Small intestine (tissue), 7 donors: ENCODE measurements around the gene SCML1. TPM values are rescaled to one million over a fixed set of nuclear protein-coding genes. Genes with fewer than 3 reads are reported as not detected.

Source experiments
- DNase-seq, 2 donors: peaks; one replicate each; pipeline versions ENCODE4 v3.0.0 to v3.0.0-alpha.2; 2013
- FAIRE-seq: peaks from 2 replicates; lab custom pipeline; 2012; peaks lifted over from hg19 to GRCh38; lab: Jason Lieb, UNC
- H3K27ac ChIP-seq, 3 donors: one replicate each; pipeline ENCODE4 v1.5.1; 2013; ENCODE audit warnings: low read length in 2 of 3, mild to moderate bottlenecking in 2 of 3, control low read depth in 1 of 3, inconsistent platforms in 1 of 3, low read depth in 1 of 3, moderate library complexity in 1 of 3
- H3K27me3 ChIP-seq, 3 donors: one replicate each; pipeline ENCODE4 v1.6.1; 2013; ENCODE audit warnings: low read length in 3 of 3, inconsistent platforms in 1 of 3; ENCODE audit not compliant: control insufficient read depth in 3 of 3, insufficient read depth in 3 of 3
- H3K36me3 ChIP-seq, 3 donors: one replicate each; pipeline ENCODE4 v1.6.1; 2013; ENCODE audit warnings: low read length in 3 of 3, inconsistent platforms in 1 of 3, low read depth in 1 of 3, mild to moderate bottlenecking in 1 of 3, moderate library complexity in 1 of 3; ENCODE audit not compliant: control insufficient read depth in 3 of 3, insufficient read depth in 2 of 3
- H3K4me1 ChIP-seq, 3 donors: one replicate each; pipeline ENCODE4 v1.6.1; 2013; ENCODE audit warnings: low read length in 2 of 3, inconsistent platforms in 1 of 3, low read depth in 1 of 3, mild to moderate bottlenecking in 1 of 3, moderate library complexity in 1 of 3; ENCODE audit not compliant: control insufficient read depth in 3 of 3, insufficient read depth in 2 of 3
- H3K4me3 ChIP-seq, 3 donors: one replicate each; pipeline ENCODE4 v1.5.1; 2013; ENCODE audit warnings: low read length in 3 of 3, control low read depth in 1 of 3, inconsistent platforms in 1 of 3, low read depth in 1 of 3, mild to moderate bottlenecking in 1 of 3, moderate library complexity in 1 of 3
- H3K9me3 ChIP-seq, 2 donors: one replicate each; pipeline ENCODE4 v1.6.1; 2013; ENCODE audit warnings: low read depth in 1 of 2, low read length in 1 of 2; ENCODE audit not compliant: control insufficient read depth in 2 of 2, insufficient read depth in 1 of 2
- WGBS, 3 donors: extraction: QIAGEN DNeasy Blood & Tissue Kit; methylation state at CpG; one replicate each; pipeline ENCODE4 v1.1.7; 2013; 5-methylcytosine and 5-hydroxymethylcytosine counted together
- polyA plus RNA-seq, 4 donors: library from polyadenylated mRNA; stranded (reverse) in 3 of 4; unstranded in 1 of 4; fragments of 200-250 nt in 3 of 4; fragments of 120-200 nt in 1 of 4; gene quantifications; one replicate each; pipeline versions ENCODE4 v1.2.1 to v1.2.3, GENCODE V29; 2013
- donor health status: healthy with polysubstance abuse.
- donor health status: control.
- donor health status: control.
- donor health status: Bipolar disorder and iron deficiency.
- donor health status: healthy.

The SCML1 gene
- polyA plus RNA-seq, 4 donors: 8.1 to 15.5 (median 13.1) TPM

DNA sequence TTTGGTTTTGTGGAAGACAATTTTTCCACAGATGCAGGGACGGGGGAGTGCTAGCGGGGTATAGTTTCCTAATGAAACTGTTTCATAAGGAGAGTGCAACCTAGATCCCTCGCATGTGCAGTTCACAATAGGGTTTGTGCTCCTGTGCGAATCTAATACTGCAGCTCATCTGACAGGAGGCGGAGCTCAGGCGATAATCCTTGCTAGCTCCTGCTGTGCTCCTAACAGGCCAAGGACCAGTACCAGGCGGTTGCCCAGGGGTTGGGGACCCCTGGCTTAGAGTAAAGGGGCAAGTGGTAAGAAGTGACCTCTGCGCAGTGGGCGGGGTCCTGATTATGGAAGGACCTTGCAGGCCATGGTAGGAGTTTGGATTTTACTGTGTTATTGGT, 3.8 kb downstream of the SCML1 start:
- FAIRE-seq: no peak
- Histone ChIP-seq H3K27me3 (no peaks in the 10 kb centered on the region), H3K4me1 (peaks cover 0 to 7% (median 0%) of the 10 kb centered on the region in 3 donors), H3K27ac (no peak overlapping the region), H3K4me3 (no peak overlapping the region), H3K36me3 (no peaks in the 10 kb centered on the region), H3K9me3 (no peaks in the 10 kb centered on the region)
- 24 to 57% (median 44%) methylated on average over 9 of the region's 9 CpGs for WGBS, 3 donors
- peak; percentile 2 to 42 for DNase-seq

DNA sequence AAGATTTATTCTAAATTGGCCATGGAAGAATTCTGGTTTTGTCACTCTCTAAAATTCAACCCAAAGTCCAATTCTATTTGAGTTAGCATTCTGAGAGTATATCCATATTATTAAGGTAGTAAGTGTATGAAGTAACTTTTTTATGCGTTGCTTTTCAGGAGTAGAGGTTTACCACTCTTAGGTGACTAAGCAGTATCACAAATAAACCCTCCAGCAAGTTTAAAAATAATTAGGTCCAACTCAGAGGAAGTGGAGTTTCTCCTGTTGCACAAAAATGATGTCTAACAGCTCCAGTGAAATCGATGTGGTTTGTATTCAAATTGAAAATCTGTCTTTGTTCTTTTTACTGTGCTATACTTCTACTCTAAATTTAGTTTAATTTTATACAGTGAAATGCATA, 6.6 kb downstream of the SCML1 start:
- DNase-seq (no peak), FAIRE-seq (peak; percentile 23)

DNA sequence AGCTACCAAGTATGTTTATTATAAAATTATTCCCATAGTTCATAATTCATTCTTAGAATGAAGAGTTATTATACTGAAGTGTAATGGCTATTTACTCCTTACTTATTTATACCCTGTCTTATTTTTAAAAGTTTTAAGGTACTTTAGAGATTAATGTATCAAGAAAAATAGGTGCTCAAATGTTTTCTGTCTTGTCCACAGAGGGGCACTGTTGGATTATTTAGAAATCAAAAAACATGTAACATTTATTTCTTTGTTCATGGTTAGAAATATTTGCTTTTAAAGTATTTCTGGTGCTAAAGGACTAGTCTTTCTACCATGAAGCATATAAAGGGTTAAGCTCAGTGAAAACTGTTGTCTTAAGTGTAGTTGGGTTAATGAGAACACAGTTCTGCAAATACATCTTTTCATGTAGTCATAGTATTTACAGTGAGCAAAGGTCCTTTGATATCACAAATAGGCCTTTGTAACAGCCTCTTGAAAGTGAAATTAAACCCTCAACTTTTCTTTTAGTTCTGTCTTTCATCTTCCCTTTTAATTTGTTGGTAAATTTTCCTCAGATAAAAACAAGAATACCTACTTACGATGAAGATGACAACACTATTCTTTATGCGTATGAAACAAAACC, 7.7 kb downstream of the SCML1 start:
- DNase-seq: peak; percentile 9 to 59
- FAIRE-seq: peak; percentile 89
- H3K9me3 ChIP-seq: no peaks in the 10 kb centered on the region
- H3K27ac ChIP-seq: no peak overlapping the region
- H3K36me3 ChIP-seq: peaks cover 0 to 2% (median 0%) of the 10 kb centered on the region in 3 donors
- no peaks in the 10 kb centered on the region for H3K27me3 ChIP-seq
- H3K4me1 ChIP-seq: peaks cover 0 to 2% (median 0%) of the 10 kb centered on the region in 3 donors
- 21 to 53% (median 34%) methylated on average over 2 of the region's 2 CpGs for WGBS, 3 donors
- no peak overlapping the region for H3K4me3 ChIP-seq

More for the DNA sequence above, 6.6 kb downstream of the SCML1 start:
- H3K4me3 ChIP-seq: no peak overlapping the region
- 5 to 32% (median 24%) methylated on average over 2 of the region's 2 CpGs for WGBS, 3 donors
- no peaks in the 10 kb centered on the region for H3K36me3 ChIP-seq
- no peaks in the 10 kb centered on the region for H3K9me3 ChIP-seq
- H3K4me1 ChIP-seq: peaks cover 0 to 2% (median 0%) of the 10 kb centered on the region in 3 donors
- no peak overlapping the region for H3K27ac ChIP-seq
- no peaks in the 10 kb centered on the region for H3K27me3 ChIP-seq

DNA sequence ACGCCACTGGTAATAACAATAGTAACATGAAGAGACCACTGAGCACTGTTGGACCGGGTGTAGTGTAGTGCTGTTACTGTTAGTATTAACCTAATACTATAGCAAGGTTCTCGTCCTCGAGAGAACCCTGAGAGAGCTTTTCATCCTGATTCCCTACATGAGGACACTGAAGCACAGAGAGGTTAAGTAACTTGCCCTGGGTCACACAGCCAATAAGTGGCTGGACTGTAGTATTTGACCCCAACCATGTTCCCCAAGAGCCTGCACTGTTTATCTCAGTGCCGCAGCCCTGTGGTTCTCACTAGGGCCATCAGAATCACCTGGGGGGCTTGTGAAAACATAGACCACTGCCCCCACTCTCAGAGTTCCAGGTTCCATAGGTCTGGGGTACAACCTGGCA, 10.4 kb downstream of the SCML1 start:
- Histone ChIP-seq H3K27me3 (no peaks in the 10 kb centered on the region), H3K27ac (no peak overlapping the region), H3K36me3 (peaks cover 0 to 6% (median 0%) of the 10 kb centered on the region in 3 donors), H3K4me3 (no peak overlapping the region), H3K9me3 (no peaks in the 10 kb centered on the region), H3K4me1 (no peaks in the 10 kb centered on the region)
- FAIRE-seq (no peak), DNase-seq (no peak)
- 78 to 95% (median 93%) methylated on average over 5 of the region's 5 CpGs for WGBS, 3 donors

DNA sequence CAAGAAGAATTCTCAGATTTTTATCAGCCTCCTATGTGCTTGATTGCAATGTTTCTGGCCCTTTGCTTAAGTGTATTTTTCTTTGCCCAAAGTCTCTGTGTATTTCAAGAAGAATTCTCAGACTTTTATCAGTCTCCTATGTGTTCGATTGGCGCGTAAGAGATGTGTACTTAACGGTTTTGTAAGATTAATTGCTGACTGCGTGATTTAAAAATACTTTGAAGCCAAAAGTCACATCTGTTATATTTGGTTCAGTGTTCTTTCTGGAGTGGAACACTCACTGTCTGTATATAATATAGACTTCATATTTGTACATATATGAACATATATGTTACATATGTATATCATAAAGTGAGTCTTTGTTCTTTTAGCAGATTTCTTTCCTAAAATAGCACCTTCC, 11.4 kb downstream of the SCML1 start:
- no peak for DNase-seq
- FAIRE-seq: no peak
- H3K4me1 ChIP-seq: no peaks in the 10 kb centered on the region
- H3K9me3 ChIP-seq: no peaks in the 10 kb centered on the region
- WGBS, 3 donors: 69 to 74% (median 70%) methylated on average over 5 of the region's 5 CpGs
- H3K27ac ChIP-seq: no peak overlapping the region
- peaks cover 0 to 6% (median 2%) of the 10 kb centered on the region in 3 donors for H3K36me3 ChIP-seq
- H3K4me3 ChIP-seq: no peak overlapping the region
- H3K27me3 ChIP-seq: no peaks in the 10 kb centered on the region

DNA sequence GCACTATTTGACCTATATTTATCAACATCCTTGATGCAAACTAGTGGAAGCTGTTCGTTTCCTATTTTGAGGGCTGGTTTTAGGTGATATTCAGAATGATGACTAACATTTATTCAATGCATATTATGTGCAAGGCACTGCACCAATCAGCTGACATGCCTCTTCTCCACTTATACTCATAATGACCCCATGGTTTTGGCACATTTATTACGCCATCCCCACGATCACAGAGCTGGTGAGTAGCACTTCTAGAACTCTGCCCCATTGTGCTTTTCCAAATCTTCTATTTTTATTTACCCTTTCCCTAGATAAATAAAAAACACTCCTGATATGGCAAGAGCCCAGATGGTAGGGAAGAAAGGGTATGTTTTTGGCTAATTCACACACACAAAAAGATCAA, 13.1 kb downstream of the SCML1 start:
- no peak overlapping the region for H3K27ac ChIP-seq
- H3K36me3 ChIP-seq: peaks cover 0 to 6% (median 2%) of the 10 kb centered on the region in 3 donors
- no peak for DNase-seq
- no peaks in the 10 kb centered on the region for H3K27me3 ChIP-seq
- H3K4me3 ChIP-seq: no peak overlapping the region
- FAIRE-seq: no peak
- no peaks in the 10 kb centered on the region for H3K9me3 ChIP-seq
- 63 to 85% (median 82%) methylated on average over 3 of the region's 3 CpGs for WGBS, 3 donors
- no peaks in the 10 kb centered on the region for H3K4me1 ChIP-seq

DNA sequence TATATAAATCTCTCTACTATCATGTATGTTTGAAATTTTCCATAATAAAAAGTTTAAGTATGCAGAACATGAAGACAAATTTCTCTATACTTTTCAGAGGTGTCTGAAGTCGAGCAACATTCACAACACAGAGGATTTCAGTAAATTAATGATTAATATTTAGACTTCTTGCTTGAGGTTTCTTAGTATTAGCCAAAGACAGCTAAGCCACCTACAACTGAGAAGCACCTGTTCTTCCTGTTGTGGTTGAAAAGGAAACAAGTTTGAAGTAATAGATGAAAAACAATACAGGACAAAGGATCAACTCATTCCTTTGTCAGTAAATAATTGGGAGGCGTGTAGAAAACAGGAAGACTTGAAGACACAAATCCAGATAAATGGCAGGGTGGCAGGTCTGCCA, 21.1 kb downstream of the SCML1 start:
- Histone ChIP-seq H3K27me3 (no peaks in the 10 kb centered on the region), H3K9me3 (no peaks in the 10 kb centered on the region), H3K4me1 (no peaks in the 10 kb centered on the region), H3K36me3 (no peaks in the 10 kb centered on the region), H3K4me3 (no peak overlapping the region), H3K27ac (no peak overlapping the region)
- WGBS, 3 donors: 41 to 68% (median 61%) methylated on average over 2 of the region's 2 CpGs
- DNase-seq (no peak), FAIRE-seq (peak; percentile 57)

DNA sequence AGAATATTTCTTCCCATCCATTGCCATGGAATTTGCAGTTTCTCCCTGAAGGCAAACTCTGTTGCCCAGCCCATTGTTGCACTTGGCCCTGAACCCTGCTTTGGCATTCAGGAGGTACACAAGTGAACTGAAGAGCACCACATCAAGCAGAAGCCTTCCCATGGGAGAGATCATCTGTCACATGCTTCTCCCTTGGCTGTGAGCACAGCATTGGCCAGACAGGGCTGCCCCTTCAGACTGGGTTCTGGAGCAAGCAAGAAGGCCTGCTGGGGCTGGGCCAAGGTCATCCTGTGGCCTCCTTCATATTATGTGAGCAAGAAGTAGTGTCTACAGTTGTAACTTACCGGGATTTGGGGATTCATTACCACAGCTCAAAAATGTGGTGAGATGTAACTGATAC, 22.7 kb downstream of the SCML1 start:
- 73 to 100% (median 87%) methylated on average over 1 of the region's 1 CpG for WGBS, 3 donors
- no peaks in the 10 kb centered on the region for H3K9me3 ChIP-seq
- FAIRE-seq: no peak

DNA sequence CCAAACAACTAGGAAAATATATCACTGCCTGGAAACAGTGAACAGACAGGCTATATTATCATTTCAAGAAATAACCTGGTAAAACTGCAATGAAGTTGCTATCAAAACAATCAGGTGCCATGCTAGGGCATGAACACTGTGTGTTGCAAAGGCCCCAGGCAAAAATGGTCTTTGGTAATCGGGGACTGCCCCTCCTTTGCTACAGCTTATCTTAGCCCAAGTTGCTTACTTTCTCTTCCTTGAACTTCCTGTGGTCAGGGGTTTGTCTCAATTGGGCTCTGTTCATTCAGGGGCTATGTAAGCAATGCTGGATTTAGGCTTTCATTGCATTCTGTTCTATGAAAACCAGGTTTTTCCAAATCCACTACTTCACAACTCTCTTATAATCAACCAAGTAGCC, 30.4 kb downstream of the SCML1 start:
- no peaks in the 10 kb centered on the region for H3K27me3 ChIP-seq
- H3K36me3 ChIP-seq: no peaks in the 10 kb centered on the region
- H3K9me3 ChIP-seq: no peaks in the 10 kb centered on the region
- no peak overlapping the region for H3K27ac ChIP-seq
- H3K4me3 ChIP-seq: no peak overlapping the region
- DNase-seq: no peak
- WGBS, 3 donors: 19 to 32% (median 25%) methylated on average over 1 of the region's 1 CpG
- no peaks in the 10 kb centered on the region for H3K4me1 ChIP-seq
- FAIRE-seq: no peak

More for the DNA sequence above, 22.7 kb downstream of the SCML1 start:
- H3K27me3 ChIP-seq: no peaks in the 10 kb centered on the region
- no peak for DNase-seq
- no peaks in the 10 kb centered on the region for H3K4me1 ChIP-seq
- H3K36me3 ChIP-seq: no peaks in the 10 kb centered on the region
- no peak overlapping the region for H3K27ac ChIP-seq
- H3K4me3 ChIP-seq: no peak overlapping the region
